ENCODE data around the gene ST7L.

GRCh38 chr1:112527266-112528010, 91.5 kb downstream of the ST7L start:
- TF ChIP-seq CTCF (IDR thresholded peaks at IDR 0.05) (no peak), POLR2A (IDR thresholded peaks at IDR 0.05) (no peak)

Measured in testis (tissue), 2 donors.